HepG2 (cell line): ENCODE results near the gene PLAGL2. TPM values are rescaled to one million over a fixed set of nuclear protein-coding genes. Genes with fewer than 3 reads are reported as not detected.

Experiments
- ADNP ChIP-seq: sonication (generic); formaldehyde crosslinking; IDR thresholded peaks from 2 replicates; pipeline ENCODE4 v1.4.0; 2020; ENCODE audit warnings: missing genetic modification reagents
- CEBPZ ChIP-seq: IDR thresholded peaks from 2 replicates; pipeline ENCODE4 v1.6.1; 2012; ENCODE audit warnings: low read length, improper control_type of control experiment
- FOXM1 ChIP-seq: sonication (generic); formaldehyde crosslinking; IDR thresholded peaks from 2 replicates; pipeline ENCODE4 v1.5.0; 2020; ENCODE audit warnings: missing genetic modification reagents
- GABPA ChIP-seq, 2 experiments: IDR thresholded peaks; 2 replicates each; pipeline ENCODE4 v1.6.1; 2011 to 2016; ENCODE audit warnings: low read depth in 2 of 2, low read length in 1 of 2, missing biosample characterization in 1 of 2, missing genetic modification characterization in 1 of 2
- HDAC6 ChIP-seq: fragments of 200-600 bp; sonication (generic); IDR thresholded peaks from 2 replicates; pipeline ENCODE4 v1.7.0; 2017; ENCODE audit warnings: mild to moderate bottlenecking, antibody characterized with exemption, low read length, low read depth
- HNRNPLL ChIP-seq: fragments of 200-400 bp; formaldehyde crosslinking; IDR thresholded peaks from 2 replicates; pipeline ENCODE4 v1.6.1; 2017; ENCODE audit warnings: mild to moderate bottlenecking, low read depth, low read length; ENCODE audit not compliant: poor library complexity, severe bottlenecking
- KMT2A ChIP-seq: sonication (generic); formaldehyde crosslinking; IDR thresholded peaks from 2 replicates; pipeline ENCODE4 v1.4.0; 2020; ENCODE audit warnings: missing genetic modification reagents
- TFAP4 ChIP-seq: sonication (generic); IDR thresholded peaks from 2 replicates; pipeline ENCODE4 v1.6.1; 2016; ENCODE audit warnings: low read depth, borderline replicate concordance
- TSC22D2 ChIP-seq: sonication (generic); formaldehyde crosslinking; IDR thresholded peaks from 2 replicates; pipeline ENCODE4 v1.5.1; 2020; ENCODE audit warnings: missing genetic modification reagents, mild to moderate bottlenecking, borderline replicate concordance
- ZFY ChIP-seq: sonication (generic); formaldehyde crosslinking; IDR thresholded peaks from 2 replicates; pipeline ENCODE4 v1.4.0; 2020; ENCODE audit warnings: missing genetic modification reagents
- ZIK1 ChIP-seq: sonication (generic); formaldehyde crosslinking; IDR thresholded peaks from 2 replicates; pipeline ENCODE4 v1.5.0; 2020; ENCODE audit warnings: mild to moderate bottlenecking, low read depth, missing genetic modification reagents, borderline replicate concordance
- ZNF232 ChIP-seq: sonication (generic); formaldehyde crosslinking; IDR thresholded peaks from 2 replicates; pipeline ENCODE4 v1.4.0; 2020; ENCODE audit warnings: missing genetic modification reagents, borderline replicate concordance
- ZNF292 ChIP-seq: sonication (generic); formaldehyde crosslinking; IDR thresholded peaks from 2 replicates; pipeline ENCODE4 v1.8.1; 2022; ENCODE audit warnings: mild to moderate bottlenecking, low read depth, missing genetic modification reagents, borderline replicate concordance
- ZNF563 ChIP-seq: sonication (generic); formaldehyde crosslinking; IDR thresholded peaks from 2 replicates; pipeline ENCODE4 v1.8.0; 2022; ENCODE audit warnings: mild to moderate bottlenecking, moderate library complexity, missing genetic modification reagents
- ZNF572 ChIP-seq: sonication (generic); formaldehyde crosslinking; IDR thresholded peaks from 2 replicates; pipeline ENCODE4 v1.5.1; 2020; ENCODE audit warnings: mild to moderate bottlenecking, missing genetic modification reagents
- ZNF652 ChIP-seq: IDR thresholded peaks from 2 replicates; pipeline ENCODE4 v1.6.1; 2016; ENCODE audit warnings: low read depth, borderline replicate concordance
- ZNF737 ChIP-seq: sonication (generic); formaldehyde crosslinking; IDR thresholded peaks from 2 replicates; pipeline ENCODE4 v1.5.0; 2020; ENCODE audit warnings: missing genetic modification reagents, mild to moderate bottlenecking, borderline replicate concordance
- polyA plus RNA-seq, 8 experiments: library from polyadenylated mRNA; depleted of rRNA in 3 of 8; stranded (reverse) in 7 of 8; unstranded in 1 of 8; fragments of >200 nt; fragmentation: Illumina TruSeq in 4 of 8; extraction: Trizol in 4 of 8; gene quantifications; 2 replicates each; pipeline versions ENCODE4 v1.2.1 to v1.2.3, GENCODE V29; 2011 to 2016; ENCODE audit warnings: low read depth in 4 of 8, missing spikeins in 1 of 8, mixed read lengths in 1 of 8; ENCODE audit not compliant: insufficient read depth in 1 of 8
- total RNA-seq, 5 experiments: library from RNA; depleted of rRNA; stranded (reverse); fragments of >200 nt; fragmentation: Illumina TruSeq; extraction: Trizol; gene quantifications; 2 replicates each; pipeline ENCODE4 v1.2.3, GENCODE V29; 2016; ENCODE audit warnings: low read depth in 1 of 5
- TF ChIP-seq, protein P1 (sequence below): sonication (generic); formaldehyde crosslinking; IDR thresholded peaks from 2 replicates; pipeline ENCODE4 v1.9.0; 2022; ENCODE audit warnings: missing genetic modification reagents, mild to moderate bottlenecking, borderline replicate concordance
- TF ChIP-seq, protein P2 (sequence below), 2 experiments: fragments of 450-650 bp in 1 of 2; sonication (generic) in 1 of 2; formaldehyde crosslinking; IDR thresholded peaks; 2 replicates each; pipeline versions ENCODE4 v1.5.0 to v1.8.0; 2020 to 2022; ENCODE audit warnings: mild to moderate bottlenecking in 1 of 2, missing genetic modification reagents in 1 of 2
- TF ChIP-seq, protein P3 (sequence below): sonication (generic); formaldehyde crosslinking; IDR thresholded peaks from 2 replicates; pipeline ENCODE4 v1.5.0; 2020; ENCODE audit warnings: missing genetic modification reagents

Gene PLAGL2
- total and polyA plus RNA-seq, 2 of the 13 experiments (the other 11 are each of a cell fraction or from before 2014, with no cell fraction given), result 15.2 to 15.3 TPM

DNA sequence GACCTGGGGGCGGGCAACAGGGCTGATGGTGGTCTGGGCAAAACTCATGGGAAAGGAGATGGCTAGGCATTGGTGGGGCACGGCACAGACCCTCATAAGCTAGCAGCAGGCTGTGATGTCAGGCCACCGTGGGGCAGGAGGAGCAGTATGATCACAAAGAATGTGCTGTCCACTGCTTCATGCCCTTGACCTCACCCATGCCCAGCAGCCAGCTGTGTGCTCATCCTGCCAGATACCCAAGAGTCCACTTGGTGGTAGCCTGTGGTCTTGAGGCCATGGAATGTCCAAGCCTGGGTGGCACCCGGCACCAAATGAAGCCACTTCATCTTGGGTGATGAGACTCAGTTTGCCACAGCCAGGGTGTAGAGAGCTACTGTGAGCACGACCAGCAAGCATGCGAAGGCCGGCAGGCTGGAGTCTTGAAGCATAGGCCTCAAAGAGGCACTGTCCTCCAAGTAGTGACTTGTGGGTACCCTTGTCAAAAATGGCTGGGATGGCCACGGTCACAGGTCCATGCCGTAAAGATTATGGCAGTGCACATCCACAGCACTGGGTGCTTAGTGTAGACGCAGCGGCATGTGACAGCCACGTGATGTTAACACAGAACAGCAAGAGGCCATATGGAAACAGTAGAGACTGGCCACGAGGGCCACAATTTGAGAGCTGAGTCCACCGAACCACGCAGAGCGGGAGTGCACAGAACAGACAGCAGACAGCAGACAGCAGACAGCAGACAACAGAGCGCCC, 19.0 kb downstream of the PLAGL2 start (continued):
- TF ChIP-seq HDAC6, result no peak
- no peak for TF ChIP-seq HNRNPLL
- no peak for TF ChIP-seq ZIK1 (CRISPR knock-in tag)
- no peak for TF ChIP-seq ZNF652
- TF ChIP-seq ZFY (CRISPR knock-in tag), result no peak
- TF ChIP-seq TFAP4, result peak; percentile 22; the same call in 1 of the 2 replicates
- no peak for TF ChIP-seq ADNP (CRISPR knock-in tag)
- TF ChIP-seq, protein P1, sequence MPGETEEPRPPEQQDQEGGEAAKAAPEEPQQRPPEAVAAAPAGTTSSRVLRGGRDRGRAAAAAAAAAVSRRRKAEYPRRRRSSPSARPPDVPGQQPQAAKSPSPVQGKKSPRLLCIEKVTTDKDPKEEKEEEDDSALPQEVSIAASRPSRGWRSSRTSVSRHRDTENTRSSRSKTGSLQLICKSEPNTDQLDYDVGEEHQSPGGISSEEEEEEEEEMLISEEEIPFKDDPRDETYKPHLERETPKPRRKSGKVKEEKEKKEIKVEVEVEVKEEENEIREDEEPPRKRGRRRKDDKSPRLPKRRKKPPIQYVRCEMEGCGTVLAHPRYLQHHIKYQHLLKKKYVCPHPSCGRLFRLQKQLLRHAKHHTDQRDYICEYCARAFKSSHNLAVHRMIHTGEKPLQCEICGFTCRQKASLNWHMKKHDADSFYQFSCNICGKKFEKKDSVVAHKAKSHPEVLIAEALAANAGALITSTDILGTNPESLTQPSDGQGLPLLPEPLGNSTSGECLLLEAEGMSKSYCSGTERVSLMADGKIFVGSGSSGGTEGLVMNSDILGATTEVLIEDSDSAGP (CRISPR knock-in tag), result peak; percentile 6; the same call in 1 of the 2 replicates
- no peak for TF ChIP-seq ZNF737 (CRISPR knock-in tag)
- TF ChIP-seq KMT2A (CRISPR knock-in tag), result no peak
- no peak for TF ChIP-seq FOXM1
- TF ChIP-seq ZNF232 (CRISPR knock-in tag), result no peak
- no peak for TF ChIP-seq ZNF572
- no peak for TF ChIP-seq ZNF292 (CRISPR knock-in tag)
- TF ChIP-seq, protein P2, sequence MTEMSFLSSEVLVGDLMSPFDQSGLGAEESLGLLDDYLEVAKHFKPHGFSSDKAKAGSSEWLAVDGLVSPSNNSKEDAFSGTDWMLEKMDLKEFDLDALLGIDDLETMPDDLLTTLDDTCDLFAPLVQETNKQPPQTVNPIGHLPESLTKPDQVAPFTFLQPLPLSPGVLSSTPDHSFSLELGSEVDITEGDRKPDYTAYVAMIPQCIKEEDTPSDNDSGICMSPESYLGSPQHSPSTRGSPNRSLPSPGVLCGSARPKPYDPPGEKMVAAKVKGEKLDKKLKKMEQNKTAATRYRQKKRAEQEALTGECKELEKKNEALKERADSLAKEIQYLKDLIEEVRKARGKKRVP (CRISPR knock-in tag; IDR thresholded peaks at IDR 0.05), result no peak
- TF ChIP-seq ZNF563 (CRISPR knock-in tag), result no peak
- no peak for TF ChIP-seq TSC22D2 (CRISPR knock-in tag)
- TF ChIP-seq, protein P3, sequence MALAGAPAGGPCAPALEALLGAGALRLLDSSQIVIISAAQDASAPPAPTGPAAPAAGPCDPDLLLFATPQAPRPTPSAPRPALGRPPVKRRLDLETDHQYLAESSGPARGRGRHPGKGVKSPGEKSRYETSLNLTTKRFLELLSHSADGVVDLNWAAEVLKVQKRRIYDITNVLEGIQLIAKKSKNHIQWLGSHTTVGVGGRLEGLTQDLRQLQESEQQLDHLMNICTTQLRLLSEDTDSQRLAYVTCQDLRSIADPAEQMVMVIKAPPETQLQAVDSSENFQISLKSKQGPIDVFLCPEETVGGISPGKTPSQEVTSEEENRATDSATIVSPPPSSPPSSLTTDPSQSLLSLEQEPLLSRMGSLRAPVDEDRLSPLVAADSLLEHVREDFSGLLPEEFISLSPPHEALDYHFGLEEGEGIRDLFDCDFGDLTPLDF (CRISPR knock-in tag), result no peak
- no peak for TF ChIP-seq GABPA (IDR thresholded peaks at IDR 0.05; ENCODE audit: low read depth, low read length)
- TF ChIP-seq GABPA (CRISPR knock-in tag; IDR thresholded peaks at IDR 0.05; ENCODE audit: low read depth), result no peak
- no peak for TF ChIP-seq CEBPZ
